Measurements from ENCODE around the gene TMA7B.

DNA sequence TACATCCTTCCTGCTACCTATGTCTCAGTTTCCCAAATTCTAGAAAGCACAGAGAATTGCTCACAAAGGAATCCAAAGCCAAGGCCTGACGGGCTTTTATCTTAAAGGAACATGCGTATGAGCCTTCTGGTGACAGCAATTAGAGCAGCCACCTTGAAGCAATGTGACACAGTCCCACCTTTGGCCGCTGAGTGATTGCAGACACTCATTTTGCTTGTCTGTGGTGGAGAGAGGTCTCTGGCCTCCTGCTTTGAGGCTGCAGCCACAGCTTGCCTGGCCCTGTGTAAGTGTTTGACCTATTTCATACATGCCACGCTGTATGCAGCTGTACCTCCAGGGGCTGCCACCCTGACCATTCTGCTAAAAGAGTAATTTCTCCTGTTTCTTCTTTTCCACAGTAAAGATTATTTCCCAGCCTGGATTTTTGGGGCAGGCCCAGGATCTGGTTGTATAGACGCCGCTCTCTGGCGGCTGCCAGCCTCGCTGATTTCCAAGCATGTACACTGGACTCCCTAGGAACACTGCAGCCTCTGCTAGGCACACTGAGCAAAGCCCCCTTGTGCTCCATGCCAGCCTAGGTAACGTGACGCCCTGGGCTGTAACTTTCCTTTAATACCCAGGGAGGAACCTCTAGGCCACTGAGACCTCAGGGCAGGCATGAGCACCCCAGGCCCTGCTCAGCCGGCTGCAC, 1.1 kb upstream of the TMA7B start:
- TF ChIP-seq, protein P1, sequence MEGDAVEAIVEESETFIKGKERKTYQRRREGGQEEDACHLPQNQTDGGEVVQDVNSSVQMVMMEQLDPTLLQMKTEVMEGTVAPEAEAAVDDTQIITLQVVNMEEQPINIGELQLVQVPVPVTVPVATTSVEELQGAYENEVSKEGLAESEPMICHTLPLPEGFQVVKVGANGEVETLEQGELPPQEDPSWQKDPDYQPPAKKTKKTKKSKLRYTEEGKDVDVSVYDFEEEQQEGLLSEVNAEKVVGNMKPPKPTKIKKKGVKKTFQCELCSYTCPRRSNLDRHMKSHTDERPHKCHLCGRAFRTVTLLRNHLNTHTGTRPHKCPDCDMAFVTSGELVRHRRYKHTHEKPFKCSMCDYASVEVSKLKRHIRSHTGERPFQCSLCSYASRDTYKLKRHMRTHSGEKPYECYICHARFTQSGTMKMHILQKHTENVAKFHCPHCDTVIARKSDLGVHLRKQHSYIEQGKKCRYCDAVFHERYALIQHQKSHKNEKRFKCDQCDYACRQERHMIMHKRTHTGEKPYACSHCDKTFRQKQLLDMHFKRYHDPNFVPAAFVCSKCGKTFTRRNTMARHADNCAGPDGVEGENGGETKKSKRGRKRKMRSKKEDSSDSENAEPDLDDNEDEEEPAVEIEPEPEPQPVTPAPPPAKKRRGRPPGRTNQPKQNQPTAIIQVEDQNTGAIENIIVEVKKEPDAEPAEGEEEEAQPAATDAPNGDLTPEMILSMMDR (IDR thresholded peaks at IDR 0.05), result no peak
- no peak for TF ChIP-seq POLR2A (IDR thresholded peaks at IDR 0.05)
